Measurements from ENCODE around the gene RINL.

The RINL gene

DNA sequence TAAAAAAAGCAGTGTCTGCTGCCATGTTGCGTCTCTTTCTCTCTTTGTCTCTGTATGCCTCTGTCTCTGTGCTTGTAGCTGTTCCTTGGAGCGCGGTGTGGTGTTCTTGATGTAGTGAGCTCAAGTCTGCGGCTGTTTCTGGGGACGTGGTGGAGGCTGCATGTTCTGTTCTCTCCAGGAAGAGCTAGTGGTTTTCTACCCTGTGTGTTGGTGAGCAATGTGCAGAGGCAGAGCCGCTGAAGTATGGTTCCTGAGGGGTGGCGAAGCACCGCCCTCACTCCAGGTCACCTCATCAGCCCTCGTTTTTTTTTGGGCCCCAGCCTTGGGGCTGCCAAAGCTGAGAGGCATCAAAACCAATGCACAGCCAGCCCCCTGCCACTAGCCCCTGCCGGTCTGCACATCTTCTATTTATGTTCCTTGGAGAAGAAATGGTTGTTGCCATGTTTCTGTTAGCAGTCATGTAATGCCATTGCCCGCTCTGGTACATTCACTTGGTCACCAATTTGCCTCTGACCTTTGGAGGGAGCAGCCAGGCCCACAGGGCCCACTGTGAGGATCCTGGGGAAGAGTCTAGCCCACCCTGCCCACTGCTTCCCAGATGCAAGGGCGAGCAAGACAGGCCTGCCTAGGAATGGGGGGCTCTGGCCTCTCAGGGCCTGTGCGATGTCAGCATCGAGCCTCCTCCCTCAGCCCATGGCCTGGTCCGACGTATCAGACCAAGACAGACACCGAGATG is 35.5 kb downstream of the RINL start:
- Histone ChIP-seq H3K27ac (ENCODE audit: low read length) (no peak overlapping the region), H2AFZ (ENCODE audit: low read depth, low read length) (no peak overlapping the region), H3K27me3 (ENCODE audit: insufficient read depth, low read length, poor library complexity) (no peaks in the 10 kb centered on the region), H4K20me1 (ENCODE audit: insufficient read depth, low read length) (peaks cover 95% of the 10 kb centered on the region), H3K79me2 (ENCODE audit: insufficient read depth, low read length) (peaks cover 78% of the 10 kb centered on the region), H3K4me1 (ENCODE audit: insufficient read depth, low read length) (peaks cover 37% of the 10 kb centered on the region), H3K36me3 (ENCODE audit: insufficient read depth, low read length) (peaks cover 100% of the 10 kb centered on the region), H3K9ac (ENCODE audit: low read depth, low read length) (no peak overlapping the region), H3K9me3 (ENCODE audit: insufficient read depth, low read length, severe bottlenecking) (no peaks in the 10 kb centered on the region), H3K4me2 (ENCODE audit: insufficient read depth, low read length) (0 out of 2 replicates have a peak overlapping the region, but pooled peaks have one; percentile 5), H3K4me3 (ENCODE audit: low read depth in 1 of 2, low read length in 2 of 2) (no peak overlapping the region)
- TF ChIP-seq EZH2 (IDR thresholded peaks at IDR 0.05; ENCODE audit: borderline replicate concordance, low read depth, low read length, severe bottlenecking), result no peak
- TF ChIP-seq, protein P1, sequence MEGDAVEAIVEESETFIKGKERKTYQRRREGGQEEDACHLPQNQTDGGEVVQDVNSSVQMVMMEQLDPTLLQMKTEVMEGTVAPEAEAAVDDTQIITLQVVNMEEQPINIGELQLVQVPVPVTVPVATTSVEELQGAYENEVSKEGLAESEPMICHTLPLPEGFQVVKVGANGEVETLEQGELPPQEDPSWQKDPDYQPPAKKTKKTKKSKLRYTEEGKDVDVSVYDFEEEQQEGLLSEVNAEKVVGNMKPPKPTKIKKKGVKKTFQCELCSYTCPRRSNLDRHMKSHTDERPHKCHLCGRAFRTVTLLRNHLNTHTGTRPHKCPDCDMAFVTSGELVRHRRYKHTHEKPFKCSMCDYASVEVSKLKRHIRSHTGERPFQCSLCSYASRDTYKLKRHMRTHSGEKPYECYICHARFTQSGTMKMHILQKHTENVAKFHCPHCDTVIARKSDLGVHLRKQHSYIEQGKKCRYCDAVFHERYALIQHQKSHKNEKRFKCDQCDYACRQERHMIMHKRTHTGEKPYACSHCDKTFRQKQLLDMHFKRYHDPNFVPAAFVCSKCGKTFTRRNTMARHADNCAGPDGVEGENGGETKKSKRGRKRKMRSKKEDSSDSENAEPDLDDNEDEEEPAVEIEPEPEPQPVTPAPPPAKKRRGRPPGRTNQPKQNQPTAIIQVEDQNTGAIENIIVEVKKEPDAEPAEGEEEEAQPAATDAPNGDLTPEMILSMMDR (IDR thresholded peaks at IDR 0.05; ENCODE audit: borderline replicate concordance, extremely low read depth, low read length, poor library complexity, severe bottlenecking), result no peak
- ATAC-seq (ENCODE audit: insufficient read depth, low read depth) (peak; percentile 21; the same call in 2 of the 3 replicates), DNase-seq (no peak)

DNA sequence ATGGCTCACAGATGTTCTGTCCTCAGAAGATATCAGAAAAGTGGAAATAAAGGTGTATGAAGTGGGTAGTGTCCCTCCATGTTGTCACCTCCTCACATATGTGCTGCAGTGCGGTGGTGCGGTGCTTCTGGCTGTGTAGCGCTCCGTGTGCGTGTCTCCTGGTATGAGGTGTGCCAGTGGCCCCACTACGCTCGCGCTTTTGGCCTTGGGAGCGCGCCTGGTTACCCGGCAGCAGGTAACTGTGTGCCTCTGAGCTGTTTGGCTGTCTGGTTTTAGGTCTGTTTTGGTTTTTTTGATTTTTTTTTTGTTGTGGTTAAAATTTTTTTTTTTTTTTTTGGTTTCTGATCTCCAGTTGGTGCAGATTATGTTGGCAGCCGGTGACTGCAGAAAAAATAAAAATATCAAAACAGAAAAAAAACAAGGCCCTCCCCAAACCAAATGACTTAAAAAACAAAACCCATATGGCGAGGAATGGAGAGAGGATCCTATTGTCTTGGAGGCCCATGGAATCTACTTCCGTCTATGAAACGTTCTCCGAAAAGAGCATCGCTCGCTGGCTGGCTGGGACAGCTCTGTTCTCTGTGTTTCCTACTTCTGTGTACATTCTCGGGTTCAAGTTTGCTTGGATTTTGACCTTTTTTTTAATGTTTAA is 36.2 kb downstream of the RINL start:
- no peak overlapping the region for H3K9ac ChIP-seq (ENCODE audit: low read depth, low read length)
- TF ChIP-seq, protein P1 (IDR thresholded peaks at IDR 0.05; ENCODE audit: borderline replicate concordance, extremely low read depth, low read length, poor library complexity, severe bottlenecking), result no peak
- TF ChIP-seq EZH2 (IDR thresholded peaks at IDR 0.05; ENCODE audit: borderline replicate concordance, low read depth, low read length, severe bottlenecking), result no peak
- no peak overlapping the region for H3K4me2 ChIP-seq (ENCODE audit: insufficient read depth, low read length)
- peaks cover 71% of the 10 kb centered on the region for H3K79me2 ChIP-seq (ENCODE audit: insufficient read depth, low read length)
- peaks cover 100% of the 10 kb centered on the region for H3K36me3 ChIP-seq (ENCODE audit: insufficient read depth, low read length)
- H4K20me1 ChIP-seq (ENCODE audit: insufficient read depth, low read length), result peaks cover 95% of the 10 kb centered on the region
- H2AFZ ChIP-seq (ENCODE audit: low read depth, low read length), result no peak overlapping the region
- DNase-seq (no peak), ATAC-seq (ENCODE audit: insufficient read depth, low read depth) (peak; percentile 21; the same call in 1 of the 3 replicates)
- H3K9me3 ChIP-seq (ENCODE audit: insufficient read depth, low read length, severe bottlenecking), result no peaks in the 10 kb centered on the region
- no peaks in the 10 kb centered on the region for H3K27me3 ChIP-seq (ENCODE audit: insufficient read depth, low read length, poor library complexity)
- peaks cover 30% of the 10 kb centered on the region for H3K4me1 ChIP-seq (ENCODE audit: insufficient read depth, low read length)
- no peak overlapping the region for H3K27ac ChIP-seq (ENCODE audit: low read length)
- H3K4me3 ChIP-seq (ENCODE audit: low read depth in 1 of 2, low read length in 2 of 2), result no peak overlapping the region

DNA sequence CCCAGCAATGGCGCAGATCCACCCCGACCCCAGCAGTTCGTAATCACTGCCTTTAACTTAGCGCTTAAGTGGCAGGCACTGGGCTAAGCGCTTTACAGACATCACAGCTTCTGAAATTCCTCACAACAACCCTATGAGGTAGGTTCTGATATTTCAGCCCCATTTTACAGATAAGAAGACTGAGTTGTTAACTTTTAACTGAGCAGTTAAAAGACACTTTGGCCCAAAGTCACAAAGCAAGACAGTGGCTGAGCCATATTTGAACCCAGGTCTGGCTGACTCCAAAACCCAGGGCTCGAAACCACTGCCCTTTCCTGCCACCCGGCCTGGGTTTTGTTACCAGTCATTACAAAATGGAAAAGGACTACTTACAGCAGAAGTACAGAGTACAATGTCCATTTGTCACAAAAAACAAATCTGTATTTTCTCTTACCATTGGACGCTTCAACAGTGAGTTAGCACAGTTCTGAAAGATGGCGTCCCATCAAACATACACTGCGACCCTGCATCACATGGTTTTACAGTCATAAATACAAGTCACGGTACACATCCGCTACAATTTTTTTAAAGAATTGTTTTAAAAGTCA is 36.8 kb downstream of the RINL start:
- TF ChIP-seq, protein P1 (IDR thresholded peaks at IDR 0.05; ENCODE audit: borderline replicate concordance, extremely low read depth, low read length, poor library complexity, severe bottlenecking), result no peak
- no peak for TF ChIP-seq EZH2 (IDR thresholded peaks at IDR 0.05; ENCODE audit: borderline replicate concordance, low read depth, low read length, severe bottlenecking)
- no peaks in the 10 kb centered on the region for H3K9me3 ChIP-seq (ENCODE audit: insufficient read depth, low read length, severe bottlenecking)
- no peak for DNase-seq
- H3K4me2 ChIP-seq (ENCODE audit: insufficient read depth, low read length), result no peak overlapping the region
- ATAC-seq (ENCODE audit: insufficient read depth, low read depth), result no peak
- H3K4me1 ChIP-seq (ENCODE audit: insufficient read depth, low read length), result peaks cover 26% of the 10 kb centered on the region
- H3K36me3 ChIP-seq (ENCODE audit: insufficient read depth, low read length), result peaks cover 98% of the 10 kb centered on the region
- no peak overlapping the region for H3K27ac ChIP-seq (ENCODE audit: low read length)
- H2AFZ ChIP-seq (ENCODE audit: low read depth, low read length), result no peak overlapping the region
- H3K79me2 ChIP-seq (ENCODE audit: insufficient read depth, low read length), result peaks cover 65% of the 10 kb centered on the region
- no peak overlapping the region for H3K9ac ChIP-seq (ENCODE audit: low read depth, low read length)
- no peaks in the 10 kb centered on the region for H3K27me3 ChIP-seq (ENCODE audit: insufficient read depth, low read length, poor library complexity)
- no peak overlapping the region for H3K4me3 ChIP-seq (ENCODE audit: low read depth in 1 of 2, low read length in 2 of 2)
- H4K20me1 ChIP-seq (ENCODE audit: insufficient read depth, low read length), result peaks cover 94% of the 10 kb centered on the region

All from DND-41 (cell line).